Epidermal melanocyte (primary cell): ENCODE data around the gene RREB1.
"Not testable (repeated sequence)": the region's sequence is repeated elsewhere in the genome, so short reads cannot be mapped to it uniquely, and the experiment has no call there.

ENCODE experiments used
- DNase-seq: peaks from one replicate; pipeline ENCODE4 v3.0.0; 2011; ENCODE audit warnings: low spot score; ENCODE audit not compliant: insufficient read length

RREB1 gene

GRCh38 chr6:7261852-7262461 lies 154.2 kb downstream of the RREB1 start:
- no peak for DNase-seq

- no peak for DNase-seq
These were observed 155.2 kb downstream of the RREB1 start for GRCh38 chr6:7262746-7263518.

GRCh38 chr6:7263519-7263805 lies 155.7 kb downstream of the RREB1 start:
- not testable (repeated sequence) for DNase-seq

GRCh38 chr6:7264041-7264440 lies 156.3 kb downstream of the RREB1 start:
- DNase-seq = no peak

GRCh38 chr6:7264686-7265384 lies 157.1 kb downstream of the RREB1 start:
- DNase-seq = no peak

GRCh38 chr6:7265385-7265726 lies 157.6 kb downstream of the RREB1 start:
- DNase-seq = not testable (repeated sequence)

GRCh38 chr6:7267071-7267465 lies 159.3 kb downstream of the RREB1 start:
- no peak for DNase-seq

GRCh38 chr6:7267466-7268091 lies 159.8 kb downstream of the RREB1 start:
- peak; percentile 86 for DNase-seq

- no peak for DNase-seq
These were observed 160.6 kb downstream of the RREB1 start for GRCh38 chr6:7268362-7268761.

- no peak for DNase-seq
These were observed 161.2 kb downstream of the RREB1 start for GRCh38 chr6:7268816-7269555.

- no peak for DNase-seq
These were observed 162.1 kb downstream of the RREB1 start for GRCh38 chr6:7269816-7270215.

- no peak for DNase-seq
These were observed 162.8 kb downstream of the RREB1 start for GRCh38 chr6:7270320-7271204.

- no peak for DNase-seq
These were observed 163.4 kb downstream of the RREB1 start for GRCh38 chr6:7271205-7271534.

- no peak for DNase-seq
These were observed 165.9 kb downstream of the RREB1 start for GRCh38 chr6:7273709-7274108.

- DNase-seq = not testable (repeated sequence)
These were observed 166.8 kb downstream of the RREB1 start for GRCh38 chr6:7274525-7274924.

- DNase-seq = no peak
These were observed 168.4 kb downstream of the RREB1 start for GRCh38 chr6:7276199-7276524.

GRCh38 chr6:7282097-7282906 lies 174.5 kb downstream of the RREB1 start:
- DNase-seq = no peak

GRCh38 chr6:7283676-7284075 lies 175.9 kb downstream of the RREB1 start:
- DNase-seq = no peak

- DNase-seq = no peak
These were observed 177.7 kb downstream of the RREB1 start for GRCh38 chr6:7285416-7285815.

- no peak for DNase-seq
These were observed 182.3 kb downstream of the RREB1 start for GRCh38 chr6:7290079-7290478.
